Testis (tissue), 3 donors: ENCODE data around the gene ESPNL. TPM values are rescaled to one million over a fixed set of nuclear protein-coding genes. Genes with fewer than 3 reads are reported as not detected.

Experiments
- DNase-seq: peaks from one replicate; pipeline ENCODE4 v3.0.0-alpha.2; 2019
- H3K27ac ChIP-seq, 2 donors: fragments of 200-600 bp; sonication (generic); one replicate each; pipeline ENCODE4 v1.5.1; 2019
- H3K27me3 ChIP-seq: fragments of 200-600 bp; sonication (generic); one replicate; pipeline ENCODE4 v1.5.1; 2019
- H3K36me3 ChIP-seq: fragments of 200-600 bp; sonication (generic); one replicate; pipeline ENCODE4 v1.5.1; 2017; ENCODE audit warnings: low read depth; ENCODE audit errors: missing control alignments
- H3K4me1 ChIP-seq: fragments of 200-600 bp; sonication (generic); one replicate; pipeline ENCODE4 v1.5.1; 2019
- H3K4me3 ChIP-seq, 2 donors: fragments of 200-600 bp; sonication (generic); one replicate each; pipeline ENCODE4 v1.5.1; 2017 to 2019
- H3K9me3 ChIP-seq: fragments of 200-600 bp; sonication (generic); one replicate; pipeline ENCODE4 v1.5.1; 2017
- POLR2A ChIP-seq: fragments of 450-650 bp; IDR thresholded peaks from one replicate; pipeline ENCODE4 v1.6.1; 2017; ENCODE audit warnings: antibody characterized with exemption, mild to moderate bottlenecking, moderate library complexity
- WGBS, 2 donors: methylation state at CpG; one replicate each; pipeline ENCODE4 v1.1.5; 2018; 5-methylcytosine and 5-hydroxymethylcytosine counted together
- intact Hi-C: fragments of 100-400 bp; cut with DNase I; formaldehyde crosslinking; loops from one replicate; pipeline ENCODE4 v1.15.1; 2023; ENCODE audit warnings: low total_unique reads
- polyA plus RNA-seq: library from polyadenylated mRNA; stranded (reverse); fragments of 350-450 nt; fragmentation: Illumina TruSeq; extraction: RNeasy Lipid Tissue Mini Kit (QIAGEN cat#74804); gene quantifications from one replicate; pipeline ENCODE4 v1.2.3, GENCODE V29; 2014; ENCODE audit warnings: low read depth, low replicate concordance; ENCODE audit not compliant: insufficient read depth
- total RNA-seq, 2 donors: library from RNA; depleted of rRNA; stranded (reverse); fragments of >200 nt; gene quantifications; one replicate each; pipeline ENCODE4 v1.2.3, GENCODE V29; 2016
- TF ChIP-seq, protein P1 (sequence below), 3 experiments: fragments of 450-650 bp in 2 of 3; fragments of 200-600 bp in 1 of 3; sonication (generic) in 1 of 3; IDR thresholded peaks; one replicate each; pipeline ENCODE4 v1.5.1; 2016 to 2019; ENCODE audit warnings: antibody characterized with exemption in 3 of 3, mild to moderate bottlenecking in 2 of 3, moderate library complexity in 1 of 3

The ESPNL gene
- total and polyA plus RNA-seq, 3 donors from 2014 or later: 2.1 to 7.5 (median 2.8) TPM

DNA sequence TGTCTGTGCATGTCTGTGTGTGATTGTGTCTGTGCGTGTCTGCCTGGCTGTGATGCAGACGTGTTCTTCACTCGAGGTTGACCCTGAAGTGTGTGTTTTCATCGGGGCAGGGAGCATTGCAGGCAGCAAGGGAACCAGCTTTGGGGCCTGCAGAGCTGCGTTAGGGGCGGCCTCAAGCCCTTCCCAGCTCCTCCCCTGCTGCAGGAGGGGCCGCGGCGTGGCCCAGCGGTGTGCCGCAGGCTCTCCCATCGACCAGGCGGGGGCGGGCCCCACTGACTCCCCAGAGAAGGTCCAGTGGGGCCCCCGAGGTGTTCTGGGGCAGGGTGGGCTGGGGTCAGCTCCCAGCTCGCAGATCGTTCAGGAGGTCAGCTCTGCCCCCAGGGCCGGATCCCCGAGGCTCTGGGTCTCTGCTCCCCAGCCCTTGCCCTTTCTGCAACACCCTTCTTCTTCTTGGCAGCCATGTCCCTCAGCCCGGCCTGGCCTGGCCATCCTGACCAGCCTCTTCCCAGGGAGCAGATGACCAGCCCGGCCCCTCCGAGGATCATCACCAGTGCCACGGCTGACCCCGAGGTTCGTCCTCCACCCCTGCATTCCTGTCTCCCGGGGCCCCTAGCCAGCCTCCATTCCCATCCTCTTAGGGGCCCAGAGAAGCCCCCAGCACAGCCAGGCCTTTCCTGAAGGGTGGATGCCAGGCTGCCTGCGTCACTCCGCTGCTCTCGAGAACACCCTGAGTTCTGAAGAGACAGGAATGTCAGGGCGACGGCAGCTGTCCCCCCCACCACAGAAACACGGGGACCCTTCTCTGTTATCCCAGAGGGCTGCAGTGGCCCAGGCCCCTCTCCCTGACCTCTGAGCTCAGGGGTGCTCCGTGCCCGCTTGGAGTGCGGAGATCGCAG is 27.3 kb downstream of the ESPNL start:
- peak; percentile 60 for DNase-seq
- no peaks in the 10 kb centered on the region for H3K27me3 ChIP-seq
- H3K4me1 ChIP-seq: peaks cover 2% of the 10 kb centered on the region
- H3K27ac ChIP-seq: peak overlapping the region in 1 of 2 donors; percentile 7
- TF ChIP-seq POLR2A: no peak
- TF ChIP-seq, protein P1, sequence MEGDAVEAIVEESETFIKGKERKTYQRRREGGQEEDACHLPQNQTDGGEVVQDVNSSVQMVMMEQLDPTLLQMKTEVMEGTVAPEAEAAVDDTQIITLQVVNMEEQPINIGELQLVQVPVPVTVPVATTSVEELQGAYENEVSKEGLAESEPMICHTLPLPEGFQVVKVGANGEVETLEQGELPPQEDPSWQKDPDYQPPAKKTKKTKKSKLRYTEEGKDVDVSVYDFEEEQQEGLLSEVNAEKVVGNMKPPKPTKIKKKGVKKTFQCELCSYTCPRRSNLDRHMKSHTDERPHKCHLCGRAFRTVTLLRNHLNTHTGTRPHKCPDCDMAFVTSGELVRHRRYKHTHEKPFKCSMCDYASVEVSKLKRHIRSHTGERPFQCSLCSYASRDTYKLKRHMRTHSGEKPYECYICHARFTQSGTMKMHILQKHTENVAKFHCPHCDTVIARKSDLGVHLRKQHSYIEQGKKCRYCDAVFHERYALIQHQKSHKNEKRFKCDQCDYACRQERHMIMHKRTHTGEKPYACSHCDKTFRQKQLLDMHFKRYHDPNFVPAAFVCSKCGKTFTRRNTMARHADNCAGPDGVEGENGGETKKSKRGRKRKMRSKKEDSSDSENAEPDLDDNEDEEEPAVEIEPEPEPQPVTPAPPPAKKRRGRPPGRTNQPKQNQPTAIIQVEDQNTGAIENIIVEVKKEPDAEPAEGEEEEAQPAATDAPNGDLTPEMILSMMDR (IDR thresholded peaks at IDR 0.05): no peak
- WGBS, 2 donors: 21 to 30% methylated on average over 19 to 34 of the region's 36 CpGs
- H3K4me3 ChIP-seq: peak overlapping the region in 1 of 2 donors; percentile 58
- no peaks in the 10 kb centered on the region for H3K36me3 ChIP-seq
- H3K9me3 ChIP-seq: no peaks in the 10 kb centered on the region
- intact Hi-C loops: no loop called here

DNA sequence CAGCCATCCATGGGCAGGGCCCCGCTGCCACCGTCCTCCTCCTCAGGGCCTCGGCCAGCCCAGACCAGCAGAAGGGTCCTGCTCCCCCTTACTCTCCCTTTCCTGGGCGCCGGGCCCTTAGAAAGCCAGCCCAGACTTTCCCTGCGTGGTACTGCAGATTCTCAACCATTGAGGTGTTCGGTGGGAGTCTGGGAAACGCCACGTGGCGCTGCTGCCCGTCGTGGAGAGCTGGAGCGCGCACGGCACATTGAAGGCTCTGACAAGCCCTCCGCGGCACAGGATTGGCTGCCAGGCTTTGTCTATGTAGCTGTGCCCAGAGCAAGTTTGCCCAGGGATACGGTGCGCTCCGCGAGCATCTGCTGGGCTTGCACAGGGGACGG is 27.9 kb downstream of the ESPNL start:
- Histone ChIP-seq H3K4me3 (peak overlapping the region in 1 of 2 donors; percentile 58), H3K27me3 (no peaks in the 10 kb centered on the region), H3K36me3 (no peaks in the 10 kb centered on the region), H3K9me3 (no peaks in the 10 kb centered on the region), H3K4me1 (peaks cover 2% of the 10 kb centered on the region), H3K27ac (peak overlapping the region in 1 of 2 donors; percentile 7)
- TF ChIP-seq POLR2A: no peak
- TF ChIP-seq, protein P1 (IDR thresholded peaks at IDR 0.05): no peak
- WGBS, 2 donors: 65% methylated on average over 22 of the region's 22 CpGs; no CpG with 5 or more reads in 1 of the 2 donors
- DNase-seq: no peak
- intact Hi-C loops: no loop called here

DNA sequence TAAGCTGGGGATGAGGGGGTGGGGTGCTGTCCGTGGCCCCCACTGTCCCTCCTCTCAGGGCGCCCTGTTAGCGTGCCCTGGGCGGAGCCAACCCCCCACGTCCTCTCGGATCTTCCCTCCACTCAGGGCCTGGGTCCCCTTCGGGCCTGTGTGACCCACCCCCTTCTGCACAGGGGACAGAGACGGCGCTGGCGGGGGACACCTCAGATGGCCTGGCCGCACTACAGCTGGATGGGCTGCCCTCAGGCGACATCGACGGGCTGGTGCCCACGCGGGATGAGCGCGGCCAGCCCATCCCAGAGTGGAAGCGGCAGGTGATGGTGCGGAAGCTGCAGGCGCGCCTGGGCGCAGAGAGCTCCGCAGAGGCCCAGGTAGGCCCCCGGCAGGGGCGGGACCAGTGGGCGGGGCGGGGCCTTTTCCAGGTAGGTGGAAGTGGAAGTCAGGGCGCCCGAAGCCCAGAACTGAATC is 28.4 kb downstream of the ESPNL start:
- Histone ChIP-seq H3K4me3 (peak overlapping the region in 1 of 2 donors; percentile 58), H3K27ac (no peak overlapping the region), H3K9me3 (no peaks in the 10 kb centered on the region), H3K36me3 (no peaks in the 10 kb centered on the region), H3K4me1 (peaks cover 2% of the 10 kb centered on the region), H3K27me3 (no peaks in the 10 kb centered on the region)
- 63 to 79% methylated on average over 11 to 19 of the region's 30 CpGs for WGBS, 2 donors
- DNase-seq: peak; percentile 25
- intact Hi-C loops: no loop called here
- TF ChIP-seq, protein P1 (IDR thresholded peaks at IDR 0.05): no peak
- no peak for TF ChIP-seq POLR2A

DNA sequence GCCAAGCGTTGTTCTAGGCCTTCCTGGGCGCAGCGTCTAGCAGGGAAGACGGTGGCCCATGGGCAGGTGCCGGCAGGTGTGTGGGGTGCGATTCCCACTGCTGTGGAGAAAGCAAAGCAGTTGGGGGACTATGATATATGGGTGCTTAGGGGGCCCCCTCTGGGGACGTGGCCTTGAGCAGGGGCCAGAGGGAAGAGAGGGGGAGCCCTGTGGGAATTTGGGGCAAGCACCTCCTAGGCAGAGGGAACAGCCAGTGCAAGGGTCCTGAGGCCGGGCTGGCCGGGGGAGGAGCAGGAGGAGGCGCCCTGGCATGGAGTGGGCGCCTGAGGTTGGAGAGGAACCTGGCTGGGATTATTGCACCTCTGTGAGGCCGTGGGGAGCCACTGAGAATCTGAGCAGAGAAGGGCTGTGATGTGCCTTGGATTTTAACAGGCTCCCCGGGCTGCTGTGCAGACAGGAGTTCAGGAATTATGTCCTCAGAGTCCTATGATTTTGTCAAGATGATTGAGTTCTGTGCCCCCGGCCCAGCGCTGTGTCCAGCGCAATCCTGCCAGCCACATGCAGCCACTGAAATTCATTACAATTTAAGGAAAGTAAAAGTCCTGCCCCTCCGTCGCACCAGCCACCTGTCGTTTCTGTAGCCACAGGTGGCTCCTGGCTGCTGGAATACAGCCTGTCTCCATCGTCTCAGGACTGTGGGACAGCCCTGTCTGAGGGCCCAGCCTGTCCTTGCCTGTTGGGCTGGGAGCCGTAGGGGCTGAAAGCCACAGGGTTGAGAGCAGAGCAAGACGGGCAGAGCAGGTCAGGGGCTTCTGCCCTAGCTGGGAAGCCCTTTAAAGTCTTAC is 29.2 kb downstream of the ESPNL start:
- Histone ChIP-seq H3K9me3 (no peaks in the 10 kb centered on the region), H3K4me3 (no peak overlapping the region), H3K4me1 (peaks cover 2% of the 10 kb centered on the region), H3K27me3 (no peaks in the 10 kb centered on the region), H3K27ac (no peak overlapping the region), H3K36me3 (no peaks in the 10 kb centered on the region)
- intact Hi-C loops: no loop called here
- TF ChIP-seq POLR2A: no peak
- TF ChIP-seq, protein P1 (IDR thresholded peaks at IDR 0.05): no peak
- DNase-seq: no peak
- WGBS, 2 donors: 66 to 79% methylated on average over 10 to 22 of the region's 22 CpGs
